ENCODE results near the gene TMEM117.

DNA sequence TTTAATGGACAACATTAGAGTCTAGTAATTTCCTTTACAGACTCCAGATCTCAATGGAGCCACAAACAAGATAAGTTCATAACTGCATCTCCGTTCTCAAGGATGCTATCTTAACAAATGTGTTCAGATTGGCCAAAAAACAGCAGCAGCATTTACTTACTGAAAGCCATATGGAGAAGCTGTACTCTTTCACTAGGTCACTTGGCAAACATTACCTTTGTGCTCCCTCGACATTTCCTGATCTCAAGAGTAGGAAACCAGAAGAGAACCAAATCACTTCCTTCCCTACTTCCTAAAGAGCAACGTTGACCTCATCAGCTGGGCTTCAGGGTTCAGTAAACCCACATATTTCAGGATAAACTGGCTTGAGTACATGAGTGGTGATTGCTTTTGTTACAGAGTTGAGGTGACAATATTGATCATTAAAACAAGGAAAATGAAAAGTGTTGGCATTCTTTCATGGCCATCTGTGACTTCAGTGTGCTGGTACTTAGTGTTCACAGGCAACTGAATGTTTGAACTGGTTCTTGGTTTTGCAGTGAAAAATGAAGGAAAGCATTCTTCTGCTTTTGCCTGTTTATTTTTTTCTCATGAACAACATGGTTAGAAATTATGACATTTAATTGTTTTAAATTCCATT lies 449.6 kb downstream of the TMEM117 start:
- TF ChIP-seq CTCF (IDR thresholded peaks at IDR 0.05; ENCODE audit: low read depth, low read length) = no peak
- TF ChIP-seq POLR2A (IDR thresholded peaks at IDR 0.05; ENCODE audit: extremely low read depth, insufficient read length) = no peak
- TF ChIP-seq MYC (IDR thresholded peaks at IDR 0.05; ENCODE audit: low read depth, low read length) = no peak
- TF ChIP-seq, protein P1, sequence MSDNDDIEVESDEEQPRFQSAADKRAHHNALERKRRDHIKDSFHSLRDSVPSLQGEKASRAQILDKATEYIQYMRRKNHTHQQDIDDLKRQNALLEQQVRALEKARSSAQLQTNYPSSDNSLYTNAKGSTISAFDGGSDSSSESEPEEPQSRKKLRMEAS (IDR thresholded peaks at IDR 0.05; ENCODE audit: low read depth, low read length) = no peak

Data from NB4 (cell line).